Stimulated activated CD4-positive, alpha-beta T cell treated with anti-CD3 and anti-CD28 coated beads, Interleukin-12 subunit alpha, Interleukin-12 subunit beta, amount 100 ng/mL, for 4 hours (primary cell): ENCODE measurements around the gene ANO8.

ENCODE experiments used
- DNase-seq: peaks from one replicate; pipeline ENCODE4 v3.0.0-alpha.2; 2020

ANO8 gene

GRCh38 chr19:17347361-17347760 is 12.7 kb upstream of the ANO8 start:
- no peak for DNase-seq

- DNase-seq: peak; percentile 78
Measured at GRCh38 chr19:17346109-17346671, 11.5 kb upstream of the ANO8 start.

GRCh38 chr19:17341845-17342244 is 7.2 kb upstream of the ANO8 start:
- DNase-seq: no peak

GRCh38 chr19:17341386-17341785 is 6.7 kb upstream of the ANO8 start:
- no peak for DNase-seq

GRCh38 chr19:17340871-17341357 is 6.3 kb upstream of the ANO8 start:
- DNase-seq: no peak

GRCh38 chr19:17340302-17340870 is 5.7 kb upstream of the ANO8 start:
- no peak for DNase-seq

- DNase-seq: peak; percentile 60
Measured at GRCh38 chr19:17339088-17339741, 4.6 kb upstream of the ANO8 start.

GRCh38 chr19:17338433-17339078 is 3.9 kb upstream of the ANO8 start:
- DNase-seq: no peak

GRCh38 chr19:17337675-17338432 is 3.2 kb upstream of the ANO8 start:
- peak; percentile 38 for DNase-seq

- peak; percentile 95 for DNase-seq
Measured at GRCh38 chr19:17336872-17337674, 2.4 kb upstream of the ANO8 start, which contains the start of gene GTPBP3. GTPBP3 (plus strand) TSS chr19:17337553; CDS start chr19:17337612, 59 bp downstream.

- DNase-seq: no peak
Measured at GRCh38 chr19:17335575-17335974, 920 bp upstream of the ANO8 start.

- DNase-seq: peak; percentile 64
Measured at GRCh38 chr19:17333611-17334413, 843 bp downstream of the ANO8 start.

GRCh38 chr19:17332677-17333581 is 1.7 kb downstream of the ANO8 start:
- DNase-seq: no peak

- no peak for DNase-seq
Measured at GRCh38 chr19:17332360-17332676, 2.3 kb downstream of the ANO8 start.

- no peak for DNase-seq
Measured at GRCh38 chr19:17331045-17331558, 3.6 kb downstream of the ANO8 start.

GRCh38 chr19:17330262-17331044 is 4.2 kb downstream of the ANO8 start:
- DNase-seq: no peak

- DNase-seq: no peak
Measured at GRCh38 chr19:17329366-17330261, 5.0 kb downstream of the ANO8 start.
